ENCODE results near the gene TVP23C.
A peak's percentile ranks its signal among the peaks of the same experiment; 100 is the strongest.
"Not testable (repeated sequence)": the region's sequence is repeated elsewhere in the genome, so short reads cannot be mapped to it uniquely, and the experiment has no call there.

Gene TVP23C

DNA sequence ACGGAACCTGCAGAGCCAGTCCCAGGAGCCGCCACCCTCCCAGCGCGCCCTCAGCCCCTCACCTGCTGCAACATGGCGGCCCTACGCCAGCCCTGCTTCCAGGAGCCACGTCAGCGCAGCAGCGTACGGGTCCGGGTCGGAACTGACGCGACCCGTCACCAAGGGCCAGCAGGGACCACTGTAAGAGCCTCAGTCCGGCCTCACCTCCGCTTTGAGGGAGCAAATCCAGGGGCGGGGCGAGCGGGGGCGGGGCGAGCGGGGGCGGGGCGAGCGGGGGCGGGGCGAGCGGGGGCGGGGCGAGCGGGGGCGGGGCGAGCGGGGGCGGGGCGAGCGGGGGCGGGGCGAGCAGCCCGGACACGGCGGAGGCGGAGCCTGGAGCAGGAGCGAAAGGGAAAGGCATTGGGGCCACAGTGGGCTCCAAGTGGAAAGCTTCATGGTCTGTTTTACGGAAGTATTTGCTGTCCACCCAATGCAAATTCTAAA lies at the start of gene TVP23C:
Gene TVP23C (minus strand): TSS at position 109 of the 483 bp plus-strand sequence. CDS start 35 bp downstream, at position 74.
- DNase-seq = peak in 13 of 14 donors; percentile 7 to 77 (median 64)

DNA sequence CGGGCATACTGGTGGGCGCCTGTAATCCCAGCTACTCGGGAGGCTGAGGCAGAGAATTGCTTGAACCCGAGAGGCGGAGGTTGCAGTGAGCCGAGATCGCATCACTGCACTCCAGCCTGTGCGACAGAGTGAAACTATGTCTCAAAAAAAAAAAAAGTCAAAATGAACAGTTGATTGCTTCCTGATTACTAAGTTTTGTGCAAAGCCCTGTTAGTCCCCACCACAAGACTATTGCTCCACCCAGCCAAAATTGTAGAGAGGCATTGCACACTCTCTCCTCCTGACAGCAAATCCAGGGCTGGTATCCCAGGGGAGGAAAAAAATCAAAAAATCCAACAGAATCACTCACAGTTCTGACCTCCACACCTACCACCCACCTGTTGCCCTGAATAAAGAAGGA lies 29.7 kb upstream of the TVP23C start:
- DNase-seq = not testable (repeated sequence)

DNA sequence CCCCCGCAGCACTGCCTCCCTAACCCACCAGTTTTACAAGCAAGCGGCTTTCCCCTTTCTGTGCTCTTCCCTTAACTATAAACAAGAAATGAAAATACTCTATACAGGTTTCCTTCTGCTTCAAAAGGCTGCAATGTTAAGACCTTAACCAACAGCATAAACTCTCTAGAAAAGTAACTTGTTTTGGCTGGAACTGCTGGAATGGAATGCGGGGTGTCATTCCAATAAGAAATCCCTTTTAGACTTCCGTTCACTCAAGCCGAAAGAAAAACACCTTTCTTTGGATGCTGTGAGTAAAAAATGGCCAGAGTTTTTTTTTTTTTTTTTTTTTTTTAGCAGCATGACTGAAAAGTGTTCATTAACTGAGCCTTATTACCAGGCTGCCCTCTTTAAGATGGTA lies 28.7 kb upstream of the TVP23C start:
- not testable (repeated sequence) for DNase-seq

DNA sequence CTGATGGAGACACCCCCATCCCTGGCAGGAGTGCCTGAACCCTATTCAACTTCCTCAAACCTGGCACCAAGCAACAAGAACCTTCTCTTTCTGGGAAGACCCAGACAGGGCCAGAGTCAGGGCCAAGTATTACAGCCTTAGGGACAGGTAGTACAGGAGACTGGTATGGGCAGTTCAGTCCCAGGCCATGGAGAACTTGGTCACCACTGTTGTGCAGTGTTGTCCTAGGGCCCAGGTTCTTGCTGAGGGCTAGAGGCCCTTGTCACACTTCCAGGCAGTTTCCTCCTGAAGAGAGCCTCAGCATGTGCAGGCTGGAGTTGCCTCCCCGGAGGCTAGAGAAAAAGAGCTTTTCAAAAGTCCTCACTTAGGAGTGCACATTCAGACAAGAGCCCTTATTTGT lies 27.6 kb upstream of the TVP23C start:
- not testable (repeated sequence) for DNase-seq

DNA sequence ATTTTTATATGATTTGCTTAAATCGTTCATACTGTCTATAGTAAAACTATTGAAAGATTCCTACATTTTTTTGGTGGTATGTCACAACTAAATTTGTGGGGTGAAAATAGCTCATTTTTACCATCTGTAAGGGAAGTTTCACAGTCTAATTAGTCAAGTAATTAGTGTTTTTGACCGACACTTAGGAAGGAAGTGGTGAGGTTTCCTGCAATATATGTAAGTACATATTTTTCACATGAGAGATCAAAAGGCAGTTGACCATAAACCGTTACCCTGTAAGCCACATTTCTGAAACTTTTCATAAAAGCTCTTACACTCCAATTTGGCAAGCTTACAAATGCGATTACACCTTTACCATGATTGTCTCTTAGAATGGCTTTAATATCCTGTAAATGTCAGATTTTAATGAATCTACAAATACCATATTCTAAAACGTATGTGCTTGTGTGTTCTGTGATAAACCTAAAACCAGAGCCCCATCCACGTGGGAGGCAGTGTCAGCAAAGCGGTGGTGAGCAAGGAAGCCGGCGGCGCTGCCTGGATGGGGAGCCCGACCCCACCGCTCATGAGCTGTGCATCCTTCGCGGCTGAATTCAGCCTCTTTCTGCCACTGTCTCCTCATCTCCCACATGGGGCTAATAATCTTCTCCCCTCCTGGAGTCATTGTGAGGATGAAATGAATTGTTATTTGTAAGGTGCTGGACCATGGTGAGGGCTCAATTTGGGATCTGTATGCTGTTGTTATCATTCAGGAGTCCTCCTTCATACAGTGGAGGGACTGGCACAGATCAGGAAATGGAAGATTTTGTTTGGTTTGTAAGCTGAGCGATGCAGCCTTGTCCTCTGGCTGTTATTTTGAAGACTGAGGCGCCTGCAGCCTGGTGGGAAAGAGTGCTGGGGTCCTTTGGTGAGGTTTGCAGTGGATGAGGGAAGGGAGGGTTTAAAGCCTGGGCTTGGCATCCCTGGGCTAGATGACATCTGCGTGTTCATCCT lies 26.6 kb upstream of the TVP23C start:
- not testable (repeated sequence) for DNase-seq

DNA sequence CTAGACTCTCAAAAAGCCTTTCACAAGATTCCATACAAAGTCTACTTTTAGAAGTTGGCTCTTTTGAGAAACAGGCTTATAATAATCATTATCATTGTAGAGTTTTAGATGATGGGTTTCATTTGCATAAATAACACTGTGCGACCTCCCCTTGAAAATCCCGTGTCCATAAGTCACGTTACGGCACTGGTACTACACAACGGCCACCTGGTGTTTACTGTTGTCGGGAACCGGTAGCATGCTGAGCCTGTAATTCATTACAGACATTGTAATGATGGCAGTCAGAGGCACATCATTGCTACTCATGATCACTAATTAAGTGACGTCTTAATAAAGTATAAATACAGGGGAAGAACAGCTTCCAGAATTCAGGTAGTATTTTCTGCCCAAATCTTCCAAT lies 24.7 kb upstream of the TVP23C start:
- not testable (repeated sequence) for DNase-seq

DNA sequence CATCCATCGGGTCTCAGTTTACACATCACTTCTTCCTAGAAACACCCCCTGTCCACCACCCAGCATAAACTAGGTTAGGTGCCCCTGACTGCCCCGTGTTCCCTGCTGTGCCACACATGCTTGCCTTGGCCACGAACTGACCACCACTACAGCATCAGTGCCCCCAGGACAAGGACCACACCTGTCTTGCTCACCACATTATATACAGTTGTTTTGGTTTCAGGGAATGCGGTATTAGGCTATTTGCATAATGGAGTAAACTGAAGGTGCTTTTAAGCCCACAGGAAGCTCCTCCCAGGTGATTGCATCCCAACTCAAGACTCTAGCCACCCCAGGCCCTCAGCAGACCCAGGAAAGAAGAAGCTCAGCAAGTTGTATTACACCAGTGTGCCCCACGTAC lies 20.0 kb upstream of the TVP23C start:
- not testable (repeated sequence) for DNase-seq

DNA sequence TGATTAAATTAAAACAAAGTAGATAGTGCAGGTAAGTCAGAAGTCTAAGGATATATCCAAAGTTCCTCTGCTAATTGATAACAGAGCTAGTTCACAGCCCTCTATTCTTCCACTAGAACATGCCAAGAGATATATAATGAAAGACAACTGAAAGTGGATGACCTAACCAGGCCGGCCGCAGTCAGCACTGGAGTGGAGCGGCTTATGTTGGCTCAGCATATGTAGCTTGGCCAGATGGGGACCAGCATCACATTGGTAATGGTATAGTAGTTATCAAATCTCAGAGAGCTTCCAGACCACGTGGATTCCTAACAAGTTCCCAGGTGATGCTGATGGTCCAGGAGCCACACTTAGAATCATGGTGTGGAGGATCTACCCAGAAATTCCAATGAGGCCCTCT lies 18.2 kb upstream of the TVP23C start:
- DNase-seq = not testable (repeated sequence)

DNA sequence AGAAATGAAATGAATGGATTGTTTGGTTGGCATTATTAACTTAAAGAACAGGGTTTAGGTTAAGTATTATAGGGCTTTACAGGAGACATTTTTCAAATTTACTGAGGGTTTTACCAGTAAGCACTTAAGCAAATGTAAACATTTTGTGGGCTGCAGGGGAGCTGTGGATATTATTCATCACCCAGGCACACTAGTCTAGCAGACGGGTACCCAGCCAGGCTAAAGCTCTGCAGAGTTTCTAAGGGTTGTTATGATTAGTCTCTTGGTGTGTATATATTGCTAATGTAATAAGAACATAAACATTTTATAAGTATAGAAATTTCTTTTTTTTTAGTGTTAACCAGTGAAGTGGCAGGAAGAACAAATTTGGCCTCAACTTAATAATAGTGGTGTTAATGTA lies 13.6 kb upstream of the TVP23C start:
- not testable (repeated sequence) for DNase-seq

DNA sequence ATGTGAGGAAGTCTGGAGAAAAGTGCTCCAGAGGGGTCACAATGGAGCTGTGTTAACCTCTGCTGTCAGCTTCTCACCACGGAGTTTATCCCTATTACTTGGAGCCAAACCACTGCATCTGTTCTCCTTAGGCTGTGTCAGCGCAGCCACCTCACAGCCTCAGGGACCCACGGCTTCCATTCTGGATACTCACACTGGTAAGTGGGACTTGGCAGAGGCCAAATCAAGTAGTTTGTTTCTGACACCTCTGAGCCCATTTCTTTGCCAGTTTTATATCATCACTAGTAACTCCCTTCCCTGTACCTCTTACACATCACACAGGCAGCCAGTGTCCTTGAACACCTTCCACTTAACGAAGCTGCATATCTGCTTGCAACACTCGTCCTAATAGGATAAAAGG lies 11.4 kb upstream of the TVP23C start:
- not testable (repeated sequence) for DNase-seq

DNA sequence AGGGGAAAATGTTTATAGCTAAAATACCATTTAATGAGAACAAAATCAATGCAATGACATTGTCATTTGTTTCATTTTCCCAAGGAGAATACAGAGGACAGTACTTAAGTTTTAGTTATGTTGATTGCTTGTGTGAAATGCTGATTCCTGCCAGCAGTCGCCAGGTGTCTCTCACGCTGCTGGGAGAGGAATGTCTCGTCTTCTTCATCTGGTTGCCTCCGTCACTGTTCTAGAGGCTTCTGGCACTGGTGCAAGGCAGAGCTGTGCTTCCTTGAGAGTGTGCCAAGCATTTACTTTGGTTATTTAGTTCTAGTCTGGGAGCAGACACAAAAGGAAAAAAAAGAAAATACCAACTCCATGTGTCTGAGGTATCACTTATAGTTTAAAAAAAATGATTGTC lies 10.6 kb upstream of the TVP23C start:
- DNase-seq = not testable (repeated sequence)

DNA sequence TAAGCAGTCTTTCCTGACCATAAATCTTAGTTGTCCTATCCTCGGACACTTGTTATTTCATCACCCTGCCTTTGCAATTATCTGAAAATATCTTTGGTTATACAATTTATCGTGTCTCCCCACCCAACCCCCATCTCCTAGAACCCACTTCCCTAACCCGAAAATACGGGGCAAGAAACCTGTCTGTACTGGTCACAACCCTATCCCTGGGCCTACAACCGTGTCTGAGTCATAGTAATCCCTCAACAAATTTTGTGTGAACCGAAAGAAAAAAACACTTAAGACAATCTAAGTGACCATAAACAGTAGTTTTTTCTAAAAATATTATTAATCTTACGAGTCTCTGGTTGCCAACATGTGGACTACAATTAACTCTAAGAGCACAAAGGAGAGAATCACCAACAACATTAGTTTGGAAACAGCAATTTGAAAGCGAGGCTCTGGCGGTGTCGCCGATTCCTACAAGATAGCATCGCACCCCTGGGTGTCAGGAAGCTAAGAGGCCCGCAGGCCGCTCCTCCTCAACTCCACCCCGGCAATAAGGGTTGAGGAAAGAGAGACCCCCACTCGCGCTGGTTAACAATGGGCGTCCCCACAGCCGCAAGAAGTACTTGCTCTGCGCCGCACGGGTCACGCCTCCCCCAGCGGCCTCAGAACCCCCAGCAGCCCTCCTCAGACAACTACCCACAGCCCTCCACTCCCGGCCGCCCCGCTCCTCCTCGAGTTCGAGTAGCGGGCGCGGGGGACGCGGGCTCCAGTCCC lies 489 bp downstream of the TVP23C start:
- not testable (repeated sequence) for DNase-seq

DNA sequence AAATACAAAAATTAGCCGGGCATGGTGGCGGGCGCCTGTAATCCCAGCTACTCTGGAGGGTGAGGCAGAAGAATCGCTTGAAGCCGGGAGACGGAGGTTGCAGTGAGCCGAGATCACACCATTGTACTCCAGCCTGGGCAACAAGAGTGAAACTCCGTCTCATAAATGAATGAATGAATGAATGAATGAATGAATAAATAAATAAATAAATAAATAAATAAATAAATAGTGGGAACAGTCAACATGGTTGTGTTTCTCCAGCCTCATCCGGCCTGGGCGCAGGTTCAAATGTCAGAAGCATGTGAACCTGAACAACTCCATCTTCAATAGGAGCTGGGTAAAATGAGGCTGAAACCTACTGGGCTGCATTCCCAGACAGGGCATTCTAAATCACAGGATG lies 1.8 kb downstream of the TVP23C start:
- not testable (repeated sequence) for DNase-seq

DNA sequence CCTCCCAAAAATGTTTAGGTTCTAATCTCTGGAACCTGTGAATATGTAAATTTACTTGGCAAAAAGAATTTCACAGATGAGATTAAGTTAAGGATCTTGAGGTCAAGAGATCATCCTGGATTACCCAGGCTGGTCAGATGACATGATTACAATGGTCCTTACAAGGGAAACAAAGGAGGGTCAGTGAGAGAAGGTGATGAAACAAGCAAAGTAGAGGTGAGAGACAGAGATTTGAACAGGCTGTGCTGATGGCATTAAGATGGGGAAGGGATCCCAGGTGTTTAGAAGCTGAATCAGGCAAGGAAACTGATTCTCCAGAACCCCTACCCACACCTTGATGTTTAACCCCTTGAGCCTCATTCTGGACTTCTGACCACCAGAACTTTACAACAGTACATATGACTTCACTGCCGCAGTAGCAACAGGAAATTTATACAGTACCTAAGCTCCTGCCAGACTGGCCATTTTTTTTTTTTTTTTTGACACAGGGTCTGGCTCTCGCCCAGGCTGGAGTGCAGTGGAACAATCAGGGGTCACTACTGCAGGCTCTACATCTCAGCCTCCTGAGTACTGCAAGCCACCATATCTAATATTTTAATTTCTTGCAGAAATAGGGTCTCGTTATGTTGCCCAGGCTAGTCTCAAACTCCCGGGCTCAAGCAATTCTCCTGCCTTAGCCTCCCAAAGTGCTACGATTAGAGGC lies 4.7 kb downstream of the TVP23C start:
- not testable (repeated sequence) for DNase-seq

DNA sequence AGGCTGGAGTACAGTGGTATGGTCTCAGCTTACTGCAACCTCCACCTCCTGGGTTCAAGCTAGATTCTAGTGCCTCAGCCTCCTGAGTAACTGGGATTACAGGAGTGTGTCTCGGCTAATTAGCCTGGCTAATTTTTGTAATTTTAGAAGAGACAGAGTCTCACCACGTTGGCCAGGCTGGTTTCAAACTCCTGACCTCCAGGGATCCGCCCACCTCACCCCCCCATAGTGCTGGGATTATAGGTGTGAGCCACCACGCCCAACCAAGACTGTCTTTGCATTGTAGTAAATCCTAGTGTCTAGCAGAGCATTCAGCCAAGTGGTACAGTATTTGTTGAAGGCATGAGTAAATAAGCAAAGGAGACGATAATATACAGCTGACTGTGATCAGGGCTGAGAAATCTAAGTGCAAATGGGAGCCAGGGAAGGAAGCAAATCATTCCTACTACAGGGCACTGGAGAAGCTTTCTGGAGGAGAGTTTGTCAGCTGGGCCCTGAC lies 5.9 kb downstream of the TVP23C start:
- not testable (repeated sequence) for DNase-seq

DNA sequence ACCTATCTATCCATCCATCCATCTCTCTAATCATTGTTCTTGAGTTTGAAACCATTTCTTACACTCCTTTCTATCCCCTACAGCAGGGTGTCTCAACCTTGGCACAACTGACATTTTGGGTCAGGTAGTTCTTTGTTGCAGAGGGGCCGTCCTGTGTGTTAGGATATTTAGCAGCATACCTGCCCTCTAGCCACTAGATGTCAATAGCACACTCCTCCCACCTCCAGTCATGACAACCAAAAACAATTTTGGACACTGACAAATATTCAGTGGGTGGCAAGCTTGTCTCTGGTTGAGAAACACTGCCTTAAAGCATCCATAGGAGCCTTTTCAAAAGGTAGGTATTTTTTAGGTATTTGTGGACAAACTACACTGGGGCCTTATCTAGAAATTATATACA lies 10.4 kb downstream of the TVP23C start:
- not testable (repeated sequence) for DNase-seq

DNA sequence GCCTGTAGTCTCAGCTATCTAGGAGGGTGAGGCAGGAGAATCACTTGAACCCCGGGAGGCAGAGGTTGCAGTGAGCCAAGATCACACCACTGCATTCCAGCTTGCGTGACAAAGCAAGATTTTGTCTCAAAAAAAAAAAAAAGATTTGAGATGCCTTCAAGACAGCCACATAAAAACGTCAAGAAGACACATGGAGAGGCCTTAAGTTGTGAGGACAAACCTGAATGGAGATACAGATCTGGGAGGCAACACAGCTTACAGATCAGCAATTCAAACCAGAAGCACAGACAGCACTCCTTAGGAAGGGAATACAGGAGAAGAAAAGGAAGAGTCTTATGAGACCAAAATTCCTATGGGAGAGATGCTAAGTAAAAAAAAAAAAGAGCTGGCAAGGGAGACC lies 13.7 kb downstream of the TVP23C start:
- DNase-seq = not testable (repeated sequence)

DNA sequence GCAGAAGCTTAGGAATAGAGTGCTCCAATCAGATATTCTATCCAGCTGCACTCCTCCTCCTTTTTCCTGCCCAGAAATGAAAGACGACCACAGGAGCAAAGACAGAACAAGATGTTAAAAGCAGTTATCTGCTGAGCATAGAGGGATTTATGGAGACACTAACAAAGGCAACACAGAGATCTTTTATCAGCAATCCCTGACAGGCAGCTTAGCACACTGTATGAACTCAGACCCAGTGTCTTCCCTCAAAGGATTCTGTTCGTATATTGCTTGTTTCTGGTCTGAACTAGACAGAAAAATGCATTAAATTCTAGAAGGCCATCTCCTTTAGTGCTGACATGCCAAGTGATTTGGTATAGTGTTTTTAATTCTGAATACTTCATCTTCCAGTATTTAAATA lies 16.7 kb downstream of the TVP23C start:
- DNase-seq = not testable (repeated sequence)

DNA sequence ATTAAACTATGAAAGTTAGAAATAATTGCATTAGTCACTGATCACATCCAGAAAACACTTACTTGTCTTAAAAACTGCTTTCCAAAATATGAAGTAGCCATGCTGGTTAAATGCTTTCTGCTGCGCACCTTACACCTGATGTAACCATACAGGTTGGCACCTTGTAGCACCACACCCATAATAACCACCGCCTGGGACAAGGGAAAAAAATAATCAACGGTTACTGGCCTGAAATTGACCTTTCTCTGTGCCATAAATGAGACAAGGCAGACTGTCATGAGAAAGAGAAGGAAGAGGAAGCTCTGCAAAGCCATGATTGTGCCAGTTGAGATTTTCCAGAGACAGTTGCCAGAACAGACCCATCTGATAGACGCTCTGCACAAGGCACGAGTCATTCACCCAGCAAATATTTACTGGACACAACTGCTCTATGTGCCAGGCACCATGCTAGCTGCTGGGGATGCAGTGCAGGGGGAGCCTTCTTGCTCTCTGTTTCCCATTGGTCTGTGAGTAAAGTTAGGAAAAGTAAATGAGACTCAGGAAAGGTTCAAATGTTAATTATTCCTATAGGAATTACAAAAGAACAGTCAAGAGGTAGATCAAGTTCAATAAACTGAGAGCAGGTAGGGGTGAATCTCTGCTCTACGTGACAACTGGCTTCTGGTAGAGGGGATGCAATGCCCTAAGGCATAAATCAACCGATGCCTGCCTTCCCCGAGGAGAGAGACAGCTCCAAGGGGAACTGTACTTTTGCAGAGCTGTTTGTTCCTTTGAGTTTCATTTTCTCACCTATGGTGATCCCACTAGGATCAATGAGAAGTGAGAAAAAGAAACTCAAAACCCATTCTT lies 22.7 kb downstream of the TVP23C start:
- DNase-seq = peak in 1 of 14 donors; percentile 5

DNA sequence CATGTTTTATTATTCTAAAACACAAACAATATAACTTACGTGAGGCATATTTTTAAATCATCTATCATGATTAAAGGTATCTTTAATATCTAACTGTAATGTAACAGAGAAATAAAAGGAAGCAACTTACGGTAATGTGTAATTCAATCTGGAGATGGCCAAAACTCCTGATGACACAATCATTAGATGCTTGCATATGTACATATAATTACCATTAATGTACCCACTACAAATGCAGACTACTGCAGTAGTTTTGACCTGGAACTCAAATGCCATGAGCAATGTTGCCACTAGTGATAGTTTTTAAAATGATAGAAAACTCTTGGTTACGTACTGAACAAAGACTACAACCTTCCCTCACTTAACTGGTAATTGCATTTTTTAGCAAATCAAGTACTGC lies 30.2 kb downstream of the TVP23C start:
- not testable (repeated sequence) for DNase-seq

Measured in C1 segment of cervical spinal cord (tissue), 14 donors.